NCI-H1436 (cell line): ENCODE data around the gene SLC31A2.

ENCODE experiments used
- DNase-seq: peaks from one replicate; lab custom pipeline; 2025; lab: John Stamatoyannopoulos, UW

The SLC31A2 gene

GRCh38 chr9:113186137-113186755 is 35.4 kb downstream of the SLC31A2 start:
- no peak for DNase-seq

DNA sequence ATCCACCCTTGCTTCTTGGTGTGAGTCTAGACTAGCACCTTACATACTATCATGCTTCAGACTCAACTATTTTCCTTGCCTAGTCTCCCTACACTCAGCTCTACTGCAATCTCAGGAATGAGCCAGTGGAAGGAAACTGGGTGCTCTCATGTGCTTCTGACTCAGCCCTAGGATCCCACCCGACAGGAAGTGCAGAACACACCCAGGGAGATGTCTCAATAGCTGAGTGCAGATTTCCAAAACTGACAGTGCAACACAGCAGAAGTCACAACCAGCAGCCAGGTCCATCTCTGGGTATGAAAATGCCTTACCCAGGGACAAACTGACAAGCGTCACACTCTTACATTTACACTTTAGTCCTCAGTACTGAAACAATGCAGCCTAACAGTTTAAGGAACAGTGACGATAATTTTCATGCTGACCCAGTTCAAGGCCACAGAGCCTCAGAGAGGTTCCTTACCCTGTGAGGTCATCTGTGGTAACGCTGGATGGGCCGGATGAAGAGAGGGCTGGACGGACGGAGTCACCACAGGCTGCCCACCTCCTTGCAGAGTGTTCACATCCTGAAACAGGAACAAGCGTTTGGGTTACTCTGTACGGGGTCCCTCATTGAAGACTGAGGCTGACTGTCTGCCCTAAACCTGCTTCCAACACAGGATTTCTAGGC is 37.3 kb downstream of the SLC31A2 start:
- no peak for DNase-seq

- DNase-seq = no peak
Measured at GRCh38 chr9:113192455-113192854, 41.6 kb downstream of the SLC31A2 start.

DNA sequence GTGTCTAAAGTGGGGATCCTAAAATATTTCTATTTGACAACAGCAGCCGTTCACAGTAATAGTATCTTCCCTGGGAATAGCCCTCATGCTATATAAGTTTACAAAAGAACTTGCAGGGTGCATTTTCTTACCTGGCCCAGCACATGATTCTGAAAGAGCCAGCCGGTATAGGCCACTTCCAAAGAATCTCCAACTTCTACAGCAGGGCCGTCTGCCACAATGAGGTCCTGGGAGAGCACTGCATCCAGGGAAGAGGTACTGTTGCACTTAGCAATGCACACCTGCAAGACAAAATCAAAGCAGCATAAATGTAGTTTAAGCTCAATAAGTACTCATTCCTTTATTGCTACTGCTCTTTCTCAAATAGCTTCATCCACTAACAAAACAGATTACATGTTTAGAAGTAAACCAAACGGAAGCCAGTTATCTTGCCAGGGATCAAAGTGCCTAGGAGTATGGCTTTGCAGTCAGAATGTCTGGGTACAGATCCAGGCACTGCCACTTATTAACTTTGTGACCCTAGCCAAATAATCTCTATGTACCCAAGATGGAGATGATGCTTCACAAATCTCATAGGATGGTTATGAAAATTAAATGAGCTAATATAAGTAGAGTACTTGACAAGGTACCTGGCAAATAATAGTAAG is 49.0 kb downstream of the SLC31A2 start:
- DNase-seq = no peak

DNA sequence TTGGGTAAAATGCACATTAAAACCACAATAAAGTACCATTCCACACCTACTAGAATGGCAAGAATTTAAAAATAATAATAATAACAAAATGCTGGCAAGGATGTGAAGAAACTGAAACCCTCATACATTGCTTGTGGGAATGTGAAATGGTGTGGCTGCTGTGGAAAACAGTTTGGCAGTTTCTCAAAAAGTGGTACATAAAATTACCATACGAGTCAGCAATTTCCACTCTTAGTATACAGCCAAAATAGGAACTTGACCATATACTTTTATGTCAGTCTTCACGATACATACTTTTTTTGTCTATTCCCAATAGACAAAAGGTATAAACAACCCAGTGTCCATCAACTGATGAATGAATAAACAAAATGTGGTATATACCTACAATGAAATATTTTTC is 54.6 kb downstream of the SLC31A2 start:
- DNase-seq = no peak

- DNase-seq = no peak
Measured at GRCh38 chr9:113205861-113206260, 55.1 kb downstream of the SLC31A2 start.

GRCh38 chr9:113210815-113211214 is 60.0 kb downstream of the SLC31A2 start:
- DNase-seq = no peak
